Skeletal muscle satellite cell (primary cell): ENCODE results near the gene TDRD9.

ENCODE experiments used
- H3K27me3 ChIP-seq: 2 replicates; pipeline ENCODE4 v1.7.0; 2013; ENCODE audit warnings: low read length; ENCODE audit not compliant: control insufficient read depth, insufficient read depth
- H3K36me3 ChIP-seq: 2 replicates; pipeline ENCODE4 v1.7.0; 2013; ENCODE audit warnings: mild to moderate bottlenecking, control low read depth, low read length; ENCODE audit not compliant: insufficient read depth
- H3K4me1 ChIP-seq: 2 replicates; pipeline ENCODE4 v1.7.0; 2013; ENCODE audit warnings: low read length; ENCODE audit not compliant: control insufficient read depth, insufficient read depth
- H3K4me2 ChIP-seq: 2 replicates; pipeline ENCODE4 v1.7.0; 2013; ENCODE audit warnings: mild to moderate bottlenecking, low read length
- H3K4me3 ChIP-seq: 2 replicates; pipeline ENCODE4 v1.7.0; 2013; ENCODE audit warnings: low read length
- H3K9ac ChIP-seq: 2 replicates; pipeline ENCODE4 v1.7.0; 2013; ENCODE audit warnings: mild to moderate bottlenecking, low read depth, low read length, moderate library complexity
- H3K9me3 ChIP-seq: replicated peaks from 2 replicates; pipeline ENCODE4 v1.7.0; 2013; ENCODE audit warnings: mild to moderate bottlenecking, control low read depth, low read length

TDRD9 gene

DNA sequence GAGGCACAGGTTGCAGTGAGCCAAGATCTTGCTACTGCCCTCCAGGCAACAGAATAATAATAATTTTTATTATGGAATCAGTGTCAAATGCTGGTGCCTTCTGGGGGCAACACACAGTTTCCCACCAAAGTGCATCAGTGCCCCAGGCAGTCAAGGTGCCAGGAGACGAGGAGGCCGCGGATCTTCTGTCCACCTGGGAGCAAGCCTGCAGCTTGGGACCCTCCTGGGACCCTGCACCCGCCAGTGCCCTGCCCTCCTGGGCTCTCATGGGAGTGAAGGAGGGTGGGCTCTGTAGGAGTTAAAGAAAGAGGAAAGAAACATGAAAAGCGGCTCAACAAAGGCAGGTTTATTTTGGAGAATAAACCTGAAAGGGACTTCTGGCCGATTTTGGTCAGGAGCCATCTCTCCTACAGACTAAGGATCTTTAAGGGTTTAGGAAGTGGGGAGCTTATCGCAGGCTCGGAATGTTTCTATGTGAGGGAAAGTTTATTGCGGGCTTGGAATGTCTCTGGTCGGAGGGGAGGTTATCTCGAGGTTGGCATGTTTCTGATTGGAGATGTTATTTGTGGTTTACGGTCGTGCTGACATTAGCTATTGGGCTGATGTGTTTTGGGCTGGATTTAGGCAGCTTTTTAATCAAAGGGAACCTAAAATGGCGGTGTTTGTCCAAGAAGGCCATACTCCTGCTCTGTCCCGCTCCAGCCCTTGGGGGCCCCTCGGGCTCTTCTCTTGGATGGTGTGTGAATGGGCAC is 156.2 kb downstream of the TDRD9 start:
- H3K9me3 ChIP-seq = no peaks in the 10 kb centered on the region
- no peaks in the 10 kb centered on the region for H3K36me3 ChIP-seq
- H3K27me3 ChIP-seq = peaks cover 39% of the 10 kb centered on the region
- no peak overlapping the region for H3K4me3 ChIP-seq
- H3K4me1 ChIP-seq = no peaks in the 10 kb centered on the region
- H3K9ac ChIP-seq = no peak overlapping the region
- H3K4me2 ChIP-seq = no peak overlapping the region

DNA sequence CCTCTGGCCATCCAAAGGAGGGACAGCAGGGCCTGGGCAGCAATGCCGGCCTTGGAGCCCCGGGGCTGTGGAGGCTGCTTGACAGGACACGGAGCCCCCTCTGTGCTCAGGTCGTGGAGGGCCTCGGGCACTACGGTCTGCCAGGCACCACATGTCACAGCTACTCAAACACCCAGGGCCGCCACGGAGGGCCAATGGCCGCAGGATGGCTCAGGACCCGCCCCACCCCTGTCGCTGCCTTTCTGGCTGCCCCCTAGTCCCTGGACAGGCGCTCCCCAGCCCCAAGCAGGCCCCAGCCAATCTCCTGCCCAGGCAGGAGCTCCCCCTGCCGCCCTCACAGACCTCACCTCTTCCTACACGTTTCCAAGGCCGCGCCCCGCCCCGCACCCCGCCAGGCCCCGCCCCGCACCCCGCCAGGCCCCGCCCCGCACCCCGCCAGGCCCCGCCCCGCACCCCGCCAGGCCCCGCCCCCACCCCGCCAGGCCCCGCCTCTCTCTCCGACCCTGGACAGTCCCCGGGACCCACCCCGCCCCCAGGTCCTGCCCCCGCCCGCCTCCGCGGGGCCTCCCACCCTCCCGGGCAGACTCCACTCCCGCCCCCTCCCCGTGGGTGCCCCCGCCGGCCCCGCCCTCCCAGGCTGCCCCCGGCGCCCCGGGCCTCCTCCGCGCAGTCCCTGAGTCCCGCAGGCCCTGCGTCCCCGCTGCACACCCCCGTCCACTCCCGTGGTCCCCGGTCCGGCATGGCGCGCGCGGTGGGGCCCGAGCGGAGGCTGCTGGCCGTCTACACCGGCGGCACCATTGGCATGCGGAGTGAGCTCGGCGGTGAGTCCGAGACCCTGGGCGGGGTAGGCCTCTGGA is 157.0 kb downstream of the TDRD9 start, which contains the start of gene ASPG:
Gene ASPG, plus strand, starts transcription at position 669 of the 857 bp plus-strand sequence. Its CDS starts 71 bp downstream, at position 740.
- Histone ChIP-seq H3K27me3 (peaks cover 39% of the 10 kb centered on the region), H3K9ac (no peak within 1 kb of the TSS), H3K4me1 (no peaks in the 10 kb centered on the region), H3K9me3 (no peaks in the 10 kb centered on the region), H3K36me3 (no peaks in the 10 kb centered on the region), H3K4me2 (no peak within 1 kb of the TSS), H3K4me3 (no peak within 1 kb of the TSS)

DNA sequence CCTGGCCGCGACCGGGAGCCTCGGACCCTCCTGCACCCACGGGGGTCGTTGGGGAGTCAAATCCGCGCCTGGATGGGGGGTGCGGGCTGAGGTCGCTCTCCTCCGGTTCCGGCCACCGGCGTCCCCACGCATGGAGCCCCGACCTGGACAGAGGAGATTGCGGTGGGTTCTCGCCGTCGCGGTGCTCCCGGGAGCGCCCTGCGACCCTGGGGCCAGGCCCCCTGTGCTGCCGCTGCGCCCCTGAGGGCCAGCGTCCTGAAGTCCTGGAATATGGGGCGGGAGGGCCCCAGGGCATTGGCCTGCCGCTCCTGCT is 157.6 kb downstream of the TDRD9 start:
- no peaks in the 10 kb centered on the region for H3K9me3 ChIP-seq
- H3K9ac ChIP-seq = no peak overlapping the region
- no peak overlapping the region for H3K4me2 ChIP-seq
- H3K27me3 ChIP-seq = peaks cover 39% of the 10 kb centered on the region
- no peak overlapping the region for H3K4me3 ChIP-seq
- H3K4me1 ChIP-seq = no peaks in the 10 kb centered on the region
- H3K36me3 ChIP-seq = no peaks in the 10 kb centered on the region

DNA sequence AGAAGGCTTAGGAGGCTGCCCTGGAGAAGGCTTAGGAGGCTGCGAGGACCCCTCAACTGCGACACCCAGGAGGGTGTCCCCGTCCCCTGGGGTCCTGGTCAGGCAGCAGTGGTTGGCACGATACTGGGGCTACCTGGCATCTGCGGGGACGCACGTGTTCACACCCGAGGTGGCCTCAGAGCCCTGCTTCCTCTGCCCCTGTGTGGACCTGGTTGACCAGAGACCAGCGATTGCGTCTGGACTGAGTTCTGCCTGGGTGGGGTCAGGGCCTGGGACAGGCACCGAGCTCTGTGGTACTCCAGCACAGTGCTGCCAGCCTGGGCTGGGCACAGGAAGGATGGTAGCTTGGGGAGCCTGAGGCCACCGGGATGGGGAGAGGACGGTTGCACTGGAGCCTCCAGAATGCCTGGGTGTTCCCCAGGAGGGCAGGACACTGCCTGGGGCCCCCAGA is 158.0 kb downstream of the TDRD9 start:
- Histone ChIP-seq H3K27me3 (peaks cover 39% of the 10 kb centered on the region), H3K4me3 (no peak overlapping the region), H3K4me1 (no peaks in the 10 kb centered on the region), H3K4me2 (no peak overlapping the region), H3K36me3 (no peaks in the 10 kb centered on the region), H3K9me3 (no peaks in the 10 kb centered on the region), H3K9ac (no peak overlapping the region)

DNA sequence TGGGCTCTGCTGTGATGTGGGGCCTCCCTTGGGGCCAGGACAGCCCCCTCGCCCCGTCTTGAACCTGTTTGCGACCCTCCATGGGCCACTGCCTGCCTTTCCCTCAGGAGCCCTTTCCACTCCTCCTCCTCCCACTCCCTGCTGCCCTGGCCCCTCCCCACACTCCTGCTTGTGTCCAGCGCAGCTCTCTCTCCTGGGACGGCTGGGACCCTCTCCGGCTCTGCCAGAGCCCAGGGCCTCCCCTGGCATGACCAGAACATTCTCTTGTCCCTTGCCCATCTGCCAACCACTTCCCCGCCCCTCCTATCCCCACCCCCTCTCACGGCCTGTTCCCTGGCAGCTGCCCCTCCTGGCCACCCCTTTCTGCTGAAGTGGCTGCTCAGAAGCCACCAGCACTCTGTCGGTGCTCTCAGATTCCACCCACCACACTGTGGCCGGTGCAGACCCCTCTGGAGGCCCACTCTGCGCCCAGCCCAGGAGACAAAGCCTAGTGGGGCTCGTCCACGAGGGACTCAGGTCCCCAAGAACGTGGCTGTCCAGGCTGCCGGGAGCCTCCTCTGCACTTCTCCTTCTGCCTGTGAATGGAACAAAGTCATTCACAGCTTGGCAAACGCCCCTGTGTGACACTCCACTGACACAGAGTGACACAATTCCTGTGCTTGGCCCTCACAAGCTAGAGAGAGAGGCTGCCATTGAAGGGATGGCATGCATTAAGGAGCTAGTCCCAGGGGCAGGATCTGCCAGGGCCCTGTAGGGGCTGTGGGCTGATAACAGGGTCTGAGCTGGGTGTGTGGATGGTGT is 158.6 kb downstream of the TDRD9 start:
- H3K36me3 ChIP-seq = no peaks in the 10 kb centered on the region
- no peak overlapping the region for H3K4me2 ChIP-seq
- H3K27me3 ChIP-seq = peaks cover 44% of the 10 kb centered on the region
- H3K9me3 ChIP-seq = no peaks in the 10 kb centered on the region
- H3K4me3 ChIP-seq = no peak overlapping the region
- H3K9ac ChIP-seq = no peak overlapping the region
- H3K4me1 ChIP-seq = no peaks in the 10 kb centered on the region

- H3K4me3 ChIP-seq = no peak overlapping the region
- H3K9ac ChIP-seq = no peak overlapping the region
- no peaks in the 10 kb centered on the region for H3K9me3 ChIP-seq
- peaks cover 45% of the 10 kb centered on the region for H3K27me3 ChIP-seq
- H3K4me1 ChIP-seq = no peaks in the 10 kb centered on the region
- no peaks in the 10 kb centered on the region for H3K36me3 ChIP-seq
- H3K4me2 ChIP-seq = no peak overlapping the region
Measured at GRCh38 chr14:104087505-104087904, 159.2 kb downstream of the TDRD9 start.

- no peaks in the 10 kb centered on the region for H3K36me3 ChIP-seq
- H3K9ac ChIP-seq = no peak overlapping the region
- H3K27me3 ChIP-seq = peaks cover 38% of the 10 kb centered on the region
- no peaks in the 10 kb centered on the region for H3K9me3 ChIP-seq
- H3K4me3 ChIP-seq = no peak overlapping the region
- no peaks in the 10 kb centered on the region for H3K4me1 ChIP-seq
- H3K4me2 ChIP-seq = no peak overlapping the region
Measured at GRCh38 chr14:104087981-104088850, 160.0 kb downstream of the TDRD9 start.

- Histone ChIP-seq H3K36me3 (no peaks in the 10 kb centered on the region), H3K4me3 (no peak overlapping the region), H3K4me2 (no peak overlapping the region), H3K9me3 (no peaks in the 10 kb centered on the region), H3K9ac (no peak overlapping the region), H3K4me1 (no peaks in the 10 kb centered on the region), H3K27me3 (peaks cover 25% of the 10 kb centered on the region)
Measured at GRCh38 chr14:104090071-104090748, 162.0 kb downstream of the TDRD9 start.

- peaks cover 19% of the 10 kb centered on the region for H3K27me3 ChIP-seq
- no peaks in the 10 kb centered on the region for H3K9me3 ChIP-seq
Measured at GRCh38 chr14:104091061-104091926, 163.0 kb downstream of the TDRD9 start.

More at GRCh38 chr14:104091061-104091926, 163.0 kb downstream of the TDRD9 start:
- Histone ChIP-seq H3K4me3 (no peak overlapping the region), H3K4me2 (no peak overlapping the region), H3K36me3 (no peaks in the 10 kb centered on the region), H3K9ac (no peak overlapping the region), H3K4me1 (no peaks in the 10 kb centered on the region)
